ENCODE data around the gene NDUFA11.

The NDUFA11 gene

DNA sequence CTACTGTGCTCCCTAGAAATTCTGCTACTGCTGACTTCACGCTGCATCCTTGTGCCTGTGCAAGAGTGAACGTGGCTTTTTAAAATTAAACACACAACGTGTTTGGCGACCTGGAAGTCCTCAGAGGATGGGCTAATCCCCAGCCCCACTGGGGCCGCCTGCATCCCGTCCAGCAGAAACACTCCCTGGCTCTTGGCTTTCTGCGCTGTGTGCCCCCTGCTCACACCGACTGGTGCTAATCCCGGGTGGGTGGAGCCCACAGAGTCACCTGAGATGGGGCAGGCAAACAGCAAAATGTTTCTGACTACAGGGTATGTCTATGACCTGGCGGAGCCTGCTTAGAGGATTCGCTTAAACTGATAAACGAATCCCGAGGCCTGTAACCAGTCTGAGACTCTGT, 25.6 kb upstream of the NDUFA11 start:
- Histone ChIP-seq H3K36me3 (ENCODE audit: control insufficient read depth, insufficient read depth, low read length) (peaks cover 32% of the 10 kb centered on the region), H3K27ac (ENCODE audit: low read depth, low read length) (peak overlapping the region; percentile 28), H3K9ac (ENCODE audit: low read length) (no peak overlapping the region), H3K4me3 (ENCODE audit: low read length) (no peak overlapping the region), H3K27me3 (ENCODE audit: control insufficient read depth, insufficient read depth, low read length) (no peaks in the 10 kb centered on the region), H3K4me1 (ENCODE audit: control insufficient read depth, insufficient read depth, low read length) (peaks cover 36% of the 10 kb centered on the region)

DNA sequence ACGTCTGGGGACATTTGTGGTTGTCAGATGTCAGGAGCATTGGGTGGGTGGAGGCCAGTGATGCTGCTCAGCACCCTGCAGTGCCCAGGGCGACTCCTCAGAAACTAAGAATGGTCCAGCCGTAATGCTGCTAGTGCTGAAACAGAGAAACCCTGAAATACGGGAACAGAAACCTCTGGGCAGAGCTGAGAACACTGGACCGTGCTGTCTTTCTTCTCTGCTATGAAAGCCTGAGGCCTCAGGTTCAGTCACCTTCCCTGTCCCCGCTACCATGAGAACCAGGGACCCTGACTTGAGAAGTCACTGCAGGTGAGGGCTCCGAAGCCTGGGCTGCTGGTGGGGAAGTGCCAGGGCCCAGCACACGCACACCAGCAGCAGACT, 23.8 kb upstream of the NDUFA11 start:
- peaks cover 27% of the 10 kb centered on the region for H3K4me1 ChIP-seq (ENCODE audit: control insufficient read depth, insufficient read depth, low read length)
- peaks cover 42% of the 10 kb centered on the region for H3K36me3 ChIP-seq (ENCODE audit: control insufficient read depth, insufficient read depth, low read length)
- H3K27ac ChIP-seq (ENCODE audit: low read depth, low read length), result peak overlapping the region; percentile 81
- no peak overlapping the region for H3K4me3 ChIP-seq (ENCODE audit: low read length)
- no peaks in the 10 kb centered on the region for H3K27me3 ChIP-seq (ENCODE audit: control insufficient read depth, insufficient read depth, low read length)
- no peak overlapping the region for H3K9ac ChIP-seq (ENCODE audit: low read length)

DNA sequence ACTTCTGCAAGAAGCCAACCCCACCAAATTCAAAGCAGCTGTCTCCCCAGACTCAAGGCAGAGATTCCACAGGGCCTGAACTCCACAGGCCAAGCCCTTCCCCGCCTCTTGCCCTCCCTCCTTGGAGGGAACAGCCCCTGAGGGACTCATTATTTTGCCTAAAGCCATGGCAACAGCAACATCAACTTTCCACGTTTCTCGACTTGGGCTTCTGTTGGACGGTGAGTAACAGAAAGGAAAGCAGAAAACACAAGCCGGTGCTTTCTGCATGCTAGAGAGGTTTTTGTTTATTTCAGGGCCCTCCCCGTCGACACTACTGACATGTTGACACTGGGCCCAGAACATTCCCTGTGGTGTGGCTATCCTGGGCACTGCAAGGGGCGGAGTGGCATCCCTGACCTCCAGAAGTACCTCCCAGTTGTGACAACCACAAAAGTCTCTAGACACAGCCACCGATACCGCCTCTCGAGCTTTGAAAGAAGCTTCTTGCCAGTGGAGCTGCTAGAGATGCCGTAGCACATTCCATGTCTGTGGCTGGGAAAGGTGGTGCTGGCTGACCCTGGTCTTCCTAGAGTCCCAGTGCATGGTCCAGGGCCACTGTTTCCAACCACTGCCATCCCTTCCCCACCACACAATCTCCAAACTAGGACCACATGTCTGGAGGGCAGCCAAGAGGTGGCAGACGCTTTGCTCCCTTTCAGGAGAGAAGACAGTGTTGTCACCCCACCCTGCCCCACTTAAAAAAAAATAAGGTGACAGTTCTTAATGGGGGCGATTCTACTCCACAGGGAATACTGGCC, 23.3 kb upstream of the NDUFA11 start:
- Histone ChIP-seq H3K27ac (ENCODE audit: low read depth, low read length) (peak overlapping the region; percentile 81), H3K4me3 (ENCODE audit: low read length) (no peak overlapping the region), H3K27me3 (ENCODE audit: control insufficient read depth, insufficient read depth, low read length) (no peaks in the 10 kb centered on the region), H3K4me1 (ENCODE audit: control insufficient read depth, insufficient read depth, low read length) (peaks cover 27% of the 10 kb centered on the region), H3K9ac (ENCODE audit: low read length) (no peak overlapping the region), H3K36me3 (ENCODE audit: control insufficient read depth, insufficient read depth, low read length) (peaks cover 42% of the 10 kb centered on the region)

DNA sequence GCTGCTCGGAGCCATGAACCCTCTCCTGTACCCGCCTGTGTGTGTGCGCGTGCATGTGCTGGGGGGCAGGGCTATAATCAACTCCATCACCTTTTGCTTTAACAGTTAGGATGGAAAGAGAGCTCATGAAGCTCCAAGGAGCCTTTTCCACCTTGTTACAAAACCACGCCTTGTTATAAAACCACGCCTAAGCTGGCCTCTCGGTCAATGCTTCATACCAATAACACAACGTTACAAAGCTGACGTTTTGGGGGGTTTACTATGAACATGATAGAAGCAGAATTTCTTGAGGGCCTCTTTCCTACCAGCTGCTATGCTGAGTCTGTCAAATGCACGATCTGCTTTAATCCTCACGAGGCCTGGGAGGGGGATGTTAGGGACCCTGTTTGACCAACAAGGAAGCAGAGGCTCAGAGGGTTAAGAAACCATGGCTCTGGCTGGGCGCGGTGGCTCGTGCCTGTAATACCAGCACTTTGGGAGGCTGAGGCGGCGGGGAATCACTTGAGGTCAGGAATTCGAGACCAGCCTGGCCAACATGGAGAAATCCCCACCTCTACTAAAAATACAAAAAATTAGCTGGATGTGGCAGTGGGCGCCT, 22.3 kb upstream of the NDUFA11 start:
- no peaks in the 10 kb centered on the region for H3K27me3 ChIP-seq (ENCODE audit: control insufficient read depth, insufficient read depth, low read length)
- H3K4me3 ChIP-seq (ENCODE audit: low read length), result no peak overlapping the region
- no peak overlapping the region for H3K9ac ChIP-seq (ENCODE audit: low read length)
- H3K36me3 ChIP-seq (ENCODE audit: control insufficient read depth, insufficient read depth, low read length), result peaks cover 41% of the 10 kb centered on the region
- H3K27ac ChIP-seq (ENCODE audit: low read depth, low read length), result peak overlapping the region; percentile 81
- H3K4me1 ChIP-seq (ENCODE audit: control insufficient read depth, insufficient read depth, low read length), result peaks cover 27% of the 10 kb centered on the region

DNA sequence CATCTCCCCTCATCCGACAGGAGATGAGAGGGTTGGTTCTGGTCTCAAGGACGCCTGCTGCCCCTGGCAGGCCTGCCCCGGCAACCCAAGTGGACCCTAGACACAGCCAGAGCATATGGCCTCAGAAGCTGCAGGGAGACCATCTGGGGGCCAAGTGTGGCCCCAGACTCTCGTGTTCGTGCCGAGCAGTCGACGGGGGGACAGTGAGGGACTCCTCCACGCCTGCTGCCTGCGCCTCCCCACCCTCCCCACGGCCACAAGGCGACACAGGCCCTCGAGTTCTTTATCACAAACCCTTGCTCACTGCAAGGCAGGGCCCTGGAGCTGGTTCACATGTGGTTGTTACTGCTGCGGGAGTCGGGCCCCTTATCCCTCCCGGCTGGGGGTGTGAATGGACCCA, 19.8 kb upstream of the NDUFA11 start:
- H3K9ac ChIP-seq (ENCODE audit: low read length), result no peak overlapping the region
- H3K36me3 ChIP-seq (ENCODE audit: control insufficient read depth, insufficient read depth, low read length), result peaks cover 43% of the 10 kb centered on the region
- H3K27me3 ChIP-seq (ENCODE audit: control insufficient read depth, insufficient read depth, low read length), result no peaks in the 10 kb centered on the region
- H3K4me1 ChIP-seq (ENCODE audit: control insufficient read depth, insufficient read depth, low read length), result peaks cover 25% of the 10 kb centered on the region
- H3K4me3 ChIP-seq (ENCODE audit: low read length), result no peak overlapping the region
- no peak overlapping the region for H3K27ac ChIP-seq (ENCODE audit: low read depth, low read length)

DNA sequence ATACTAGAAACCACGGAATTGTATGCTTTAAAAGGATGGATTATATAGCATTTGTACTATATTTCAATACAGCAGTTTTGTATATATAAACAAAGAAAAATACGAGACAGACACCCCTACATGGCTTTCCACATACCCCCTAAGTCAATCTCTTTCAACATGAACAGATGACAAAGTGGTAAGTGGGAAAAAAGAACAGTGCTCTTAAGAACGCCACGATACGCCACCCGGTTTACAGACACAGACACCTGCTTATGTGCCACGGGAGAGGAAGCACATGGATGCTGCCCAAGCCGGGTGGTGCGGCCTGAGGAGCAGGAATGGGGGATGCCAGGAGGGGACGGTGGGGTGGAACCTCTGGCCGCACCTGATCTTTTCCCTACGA, 18.6 kb upstream of the NDUFA11 start:
- H3K27me3 ChIP-seq (ENCODE audit: control insufficient read depth, insufficient read depth, low read length), result no peaks in the 10 kb centered on the region
- H3K27ac ChIP-seq (ENCODE audit: low read depth, low read length), result no peak overlapping the region
- peaks cover 47% of the 10 kb centered on the region for H3K36me3 ChIP-seq (ENCODE audit: control insufficient read depth, insufficient read depth, low read length)
- no peak overlapping the region for H3K4me3 ChIP-seq (ENCODE audit: low read length)
- H3K9ac ChIP-seq (ENCODE audit: low read length), result no peak overlapping the region
- H3K4me1 ChIP-seq (ENCODE audit: control insufficient read depth, insufficient read depth, low read length), result peaks cover 15% of the 10 kb centered on the region

DNA sequence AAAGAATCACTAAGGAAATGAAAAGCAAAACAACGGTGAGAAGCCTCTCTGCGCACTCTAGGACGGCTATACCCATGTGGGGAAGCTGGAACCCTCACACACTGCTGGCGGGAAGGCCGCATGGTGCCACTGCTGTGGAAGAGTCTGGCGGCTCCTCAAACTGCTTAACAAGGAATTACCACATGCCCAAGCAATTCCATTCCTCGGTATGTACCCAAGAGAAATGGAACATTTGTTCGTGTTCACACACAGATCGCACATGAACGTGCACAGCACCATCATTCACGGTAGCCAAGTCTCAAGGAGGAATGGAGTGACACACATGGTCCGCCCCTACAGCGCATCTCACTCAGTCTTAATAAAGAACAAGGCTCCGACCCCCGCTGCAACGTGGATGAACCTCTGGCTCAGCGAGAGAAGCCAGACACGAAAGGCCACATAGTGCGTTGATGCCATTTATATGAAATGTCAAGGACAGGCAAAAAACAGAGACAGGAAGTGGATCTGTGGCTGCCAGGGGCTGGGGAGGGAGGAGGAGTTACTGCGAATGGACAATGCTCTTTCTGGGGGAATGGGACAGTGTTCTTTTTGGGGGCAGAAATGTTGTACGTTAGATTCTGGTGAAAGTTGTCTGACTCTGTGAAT, 18.0 kb upstream of the NDUFA11 start:
- H3K36me3 ChIP-seq (ENCODE audit: control insufficient read depth, insufficient read depth, low read length), result peaks cover 51% of the 10 kb centered on the region

DNA sequence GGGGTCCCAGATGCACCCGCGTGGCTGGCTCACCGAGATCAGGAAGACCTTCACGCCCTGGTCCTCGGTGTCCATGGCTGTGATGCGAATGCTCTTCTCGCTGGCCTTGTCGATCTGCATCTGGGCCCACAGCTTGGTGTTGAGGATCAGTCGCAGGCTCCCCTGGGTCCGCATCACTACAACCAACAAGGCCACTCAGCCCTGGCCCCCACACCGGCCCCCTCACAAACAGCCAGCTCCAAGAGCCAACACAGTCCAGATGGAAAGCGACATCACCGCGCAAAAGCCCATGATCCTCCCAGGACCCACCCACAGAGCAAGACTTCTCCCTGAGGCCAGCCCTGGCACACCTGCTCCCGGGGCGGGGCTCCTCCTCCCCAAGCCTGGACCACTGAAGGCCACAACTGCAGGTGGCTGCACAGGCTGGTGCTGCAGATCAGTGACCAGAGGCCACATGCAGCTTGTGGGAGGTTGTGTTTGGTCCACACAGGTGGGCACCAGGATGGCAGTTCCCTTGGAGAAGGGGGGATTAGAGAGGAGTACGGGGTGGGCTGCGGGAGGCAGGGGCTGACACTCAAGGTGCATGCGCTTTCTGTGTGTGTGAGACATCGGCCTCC, 15.0 kb upstream of the NDUFA11 start:
- Histone ChIP-seq H3K4me3 (ENCODE audit: low read length) (no peak overlapping the region), H3K27me3 (ENCODE audit: control insufficient read depth, insufficient read depth, low read length) (no peaks in the 10 kb centered on the region), H3K27ac (ENCODE audit: low read depth, low read length) (no peak overlapping the region), H3K4me1 (ENCODE audit: control insufficient read depth, insufficient read depth, low read length) (peaks cover 2% of the 10 kb centered on the region), H3K36me3 (ENCODE audit: control insufficient read depth, insufficient read depth, low read length) (peaks cover 40% of the 10 kb centered on the region), H3K9ac (ENCODE audit: low read length) (no peak overlapping the region)

More for the DNA sequence above, 18.0 kb upstream of the NDUFA11 start:
- H3K4me3 ChIP-seq (ENCODE audit: low read length), result no peak overlapping the region
- no peak overlapping the region for H3K9ac ChIP-seq (ENCODE audit: low read length)
- peaks cover 10% of the 10 kb centered on the region for H3K4me1 ChIP-seq (ENCODE audit: control insufficient read depth, insufficient read depth, low read length)
- H3K27me3 ChIP-seq (ENCODE audit: control insufficient read depth, insufficient read depth, low read length), result no peaks in the 10 kb centered on the region
- H3K27ac ChIP-seq (ENCODE audit: low read depth, low read length), result no peak overlapping the region

DNA sequence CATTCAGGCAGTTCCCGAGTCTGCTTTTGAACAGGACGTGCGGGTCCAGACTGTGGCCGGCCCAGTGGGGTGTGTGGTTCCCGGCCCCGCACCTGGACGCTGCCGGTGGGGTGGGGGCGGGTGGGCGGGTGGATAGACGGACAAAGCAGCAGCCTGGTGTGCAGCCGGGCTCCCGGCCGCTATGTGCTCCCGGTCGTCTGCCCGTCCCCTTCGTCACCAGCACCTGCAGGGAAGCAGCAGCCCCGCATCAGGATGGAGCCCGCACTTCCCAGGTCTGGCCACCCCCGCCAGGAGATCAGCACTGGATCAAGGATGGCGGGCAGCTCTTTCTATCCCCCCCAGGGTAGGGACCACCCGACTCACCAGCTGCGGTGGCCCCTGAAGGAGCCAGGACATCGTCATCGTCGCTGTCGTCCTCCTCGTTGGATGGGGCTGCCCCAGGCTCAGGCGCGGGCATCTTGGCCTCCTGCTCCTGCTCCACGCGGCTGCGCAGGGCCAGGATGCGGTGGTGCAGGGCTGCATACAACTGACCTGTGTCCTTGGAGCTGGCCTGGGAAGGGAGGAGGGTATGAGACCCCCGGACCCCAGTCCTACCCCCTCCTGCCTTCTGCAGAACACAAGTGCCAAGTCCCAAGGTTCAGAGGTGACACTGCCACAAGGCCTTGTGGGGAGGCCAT, 14.0 kb upstream of the NDUFA11 start:
- peaks cover 36% of the 10 kb centered on the region for H3K36me3 ChIP-seq (ENCODE audit: control insufficient read depth, insufficient read depth, low read length)
- peaks cover 2% of the 10 kb centered on the region for H3K4me1 ChIP-seq (ENCODE audit: control insufficient read depth, insufficient read depth, low read length)
- no peak overlapping the region for H3K27ac ChIP-seq (ENCODE audit: low read depth, low read length)
- H3K4me3 ChIP-seq (ENCODE audit: low read length), result no peak overlapping the region
- no peaks in the 10 kb centered on the region for H3K27me3 ChIP-seq (ENCODE audit: control insufficient read depth, insufficient read depth, low read length)
- no peak overlapping the region for H3K9ac ChIP-seq (ENCODE audit: low read length)

DNA sequence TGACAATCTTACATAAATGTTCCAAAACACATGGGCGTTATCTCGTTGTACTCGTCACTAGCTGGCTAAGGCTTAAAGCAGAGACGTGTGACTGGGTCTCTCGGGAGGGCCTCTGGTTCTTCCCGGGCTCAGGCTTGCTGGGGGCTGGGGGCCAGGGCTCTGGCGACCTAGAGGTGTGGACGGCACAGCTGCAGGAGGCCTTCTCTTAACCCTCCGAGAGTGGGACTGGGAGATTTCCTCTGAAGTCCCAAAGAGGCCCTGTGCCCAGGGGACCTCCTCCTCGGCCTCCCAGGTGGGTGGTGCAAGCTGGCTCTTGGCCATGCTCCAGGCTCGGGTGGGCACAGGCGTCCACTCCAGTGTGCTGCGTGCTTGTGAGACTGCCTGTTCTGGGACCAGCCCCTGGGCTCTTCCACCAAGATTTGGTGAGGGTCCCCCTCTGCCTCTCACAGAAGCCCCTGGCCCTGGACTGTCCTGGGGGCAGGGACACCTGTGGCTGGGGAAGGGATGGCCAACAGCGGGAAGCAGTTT, 12.7 kb upstream of the NDUFA11 start:
- H3K27me3 ChIP-seq (ENCODE audit: control insufficient read depth, insufficient read depth, low read length), result no peaks in the 10 kb centered on the region
- peaks cover 2% of the 10 kb centered on the region for H3K4me1 ChIP-seq (ENCODE audit: control insufficient read depth, insufficient read depth, low read length)
- H3K36me3 ChIP-seq (ENCODE audit: control insufficient read depth, insufficient read depth, low read length), result peaks cover 33% of the 10 kb centered on the region
- H3K4me3 ChIP-seq (ENCODE audit: low read length), result no peak overlapping the region
- H3K9ac ChIP-seq (ENCODE audit: low read length), result no peak overlapping the region
- no peak overlapping the region for H3K27ac ChIP-seq (ENCODE audit: low read depth, low read length)

DNA sequence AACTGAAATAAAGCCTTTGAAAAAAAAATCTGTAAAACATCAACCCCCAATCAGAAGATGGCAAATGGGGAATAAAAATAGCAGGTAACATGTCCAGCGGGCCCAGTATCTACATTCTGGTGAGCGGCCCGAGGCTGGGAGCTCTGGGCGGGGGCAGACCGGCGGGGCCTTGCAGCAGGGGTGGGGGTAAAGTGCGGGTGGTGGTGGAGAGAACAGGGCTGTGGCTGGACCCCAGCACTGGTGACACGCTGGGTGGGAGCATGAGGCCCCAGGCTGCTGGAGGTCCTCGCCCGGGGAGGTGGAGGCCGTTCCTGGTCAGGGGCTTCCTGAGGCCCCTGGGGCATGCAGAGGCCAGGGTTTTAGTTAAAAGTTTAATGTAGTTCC, 12.2 kb upstream of the NDUFA11 start:
- no peak overlapping the region for H3K27ac ChIP-seq (ENCODE audit: low read depth, low read length)
- H3K4me3 ChIP-seq (ENCODE audit: low read length), result no peak overlapping the region
- H3K36me3 ChIP-seq (ENCODE audit: control insufficient read depth, insufficient read depth, low read length), result peaks cover 33% of the 10 kb centered on the region

More for the DNA sequence above, 12.2 kb upstream of the NDUFA11 start:
- Histone ChIP-seq H3K27me3 (ENCODE audit: control insufficient read depth, insufficient read depth, low read length) (no peaks in the 10 kb centered on the region), H3K4me1 (ENCODE audit: control insufficient read depth, insufficient read depth, low read length) (peaks cover 2% of the 10 kb centered on the region), H3K9ac (ENCODE audit: low read length) (no peak overlapping the region)

Data from rectal smooth muscle tissue (tissue), 1 donor.